Effector memory CD4-positive, alpha-beta T cell (primary cell): Measurements from ENCODE around the gene FRYL.
A peak's percentile ranks its signal among the peaks of the same experiment; 100 is the strongest.

ENCODE experiments used
- DNase-seq, 3 donors: peaks; one replicate each; pipeline ENCODE4 v3.0.0-alpha.2; 2020
- H3K27ac ChIP-seq: 2 replicates; pipeline ENCODE4 v1.7.0; 2013; ENCODE audit warnings: mild to moderate bottlenecking, low read length, moderate library complexity; ENCODE audit not compliant: insufficient read depth, poor library complexity, severe bottlenecking
- H3K27me3 ChIP-seq: replicated peaks from 2 replicates; pipeline ENCODE4 v1.7.0; 2013; ENCODE audit warnings: mild to moderate bottlenecking, low read length; ENCODE audit not compliant: insufficient read depth, control insufficient read depth, poor library complexity, severe bottlenecking
- H3K36me3 ChIP-seq: 2 replicates; pipeline ENCODE4 v1.7.0; 2013; ENCODE audit warnings: mild to moderate bottlenecking, low read length, moderate library complexity; ENCODE audit not compliant: control insufficient read depth, insufficient read depth
- H3K4me1 ChIP-seq: 2 replicates; pipeline ENCODE4 v1.7.0; 2013; ENCODE audit warnings: low read length, mild to moderate bottlenecking; ENCODE audit not compliant: control insufficient read depth, insufficient read depth, poor library complexity, severe bottlenecking
- H3K4me3 ChIP-seq: 2 replicates; pipeline ENCODE4 v1.7.0; 2013; ENCODE audit warnings: low read length, low read depth, mild to moderate bottlenecking; ENCODE audit not compliant: insufficient read depth, poor library complexity, severe bottlenecking
- H3K9me3 ChIP-seq: 2 replicates; pipeline ENCODE4 v1.7.0; 2013; ENCODE audit warnings: mild to moderate bottlenecking, low read length, moderate library complexity; ENCODE audit not compliant: control insufficient read depth

Gene FRYL

DNA sequence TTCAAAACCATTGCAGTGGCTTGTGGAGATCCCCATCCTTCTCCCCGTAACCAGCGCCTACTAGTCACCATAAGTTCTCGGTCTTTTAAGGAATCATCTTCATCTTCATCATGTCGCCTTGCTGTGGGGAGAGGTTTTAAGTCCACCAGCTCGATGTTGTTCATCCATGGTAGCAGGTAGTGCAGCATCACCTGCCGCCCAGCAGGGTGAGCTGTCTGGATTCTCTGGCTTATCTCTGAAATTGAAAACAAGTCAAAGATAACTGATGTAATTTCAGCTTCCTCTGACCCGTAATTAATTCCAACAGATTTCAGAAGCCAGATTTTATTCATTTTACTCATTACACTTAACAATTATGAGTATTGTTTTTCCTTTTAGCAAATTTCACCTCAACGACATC is 222.6 kb downstream of the FRYL start:
- Histone ChIP-seq H3K4me1 (no peaks in the 10 kb centered on the region), H3K4me3 (no peak overlapping the region), H3K9me3 (no peaks in the 10 kb centered on the region), H3K27me3 (no peaks in the 10 kb centered on the region), H3K27ac (no peak overlapping the region), H3K36me3 (peaks cover 63% of the 10 kb centered on the region)
- no peak for DNase-seq

- DNase-seq: no peak
- H3K4me3 ChIP-seq: no peak overlapping the region
- peaks cover 67% of the 10 kb centered on the region for H3K36me3 ChIP-seq
Measured at GRCh38 chr4:48556268-48556667, 223.8 kb downstream of the FRYL start.

DNA sequence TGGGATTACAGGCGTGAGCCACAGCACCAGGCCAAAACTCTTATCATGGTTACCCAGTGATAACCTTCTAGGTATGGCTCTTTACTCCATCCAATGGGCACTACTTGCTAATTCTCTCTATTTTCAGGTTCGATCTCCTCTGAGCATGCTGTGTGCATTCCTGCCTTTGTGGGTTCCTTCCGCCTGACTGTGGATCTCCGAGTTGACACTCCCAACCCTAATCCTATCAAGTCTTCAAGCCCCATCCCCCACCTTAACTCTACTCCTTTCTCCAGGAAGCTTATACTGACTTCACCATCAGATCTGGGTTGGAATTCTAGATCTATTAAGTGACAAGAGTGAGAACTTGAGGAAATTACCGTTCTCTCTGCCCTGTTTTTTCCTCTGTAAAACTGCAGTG is 225.5 kb downstream of the FRYL start:
- DNase-seq: no peak
- Histone ChIP-seq H3K27me3 (no peaks in the 10 kb centered on the region), H3K4me1 (no peaks in the 10 kb centered on the region), H3K27ac (no peak overlapping the region), H3K36me3 (peaks cover 62% of the 10 kb centered on the region), H3K9me3 (no peaks in the 10 kb centered on the region), H3K4me3 (no peak overlapping the region)

More at GRCh38 chr4:48556268-48556667, 223.8 kb downstream of the FRYL start:
- no peaks in the 10 kb centered on the region for H3K4me1 ChIP-seq
- no peak overlapping the region for H3K27ac ChIP-seq
- no peaks in the 10 kb centered on the region for H3K27me3 ChIP-seq
- no peaks in the 10 kb centered on the region for H3K9me3 ChIP-seq

DNA sequence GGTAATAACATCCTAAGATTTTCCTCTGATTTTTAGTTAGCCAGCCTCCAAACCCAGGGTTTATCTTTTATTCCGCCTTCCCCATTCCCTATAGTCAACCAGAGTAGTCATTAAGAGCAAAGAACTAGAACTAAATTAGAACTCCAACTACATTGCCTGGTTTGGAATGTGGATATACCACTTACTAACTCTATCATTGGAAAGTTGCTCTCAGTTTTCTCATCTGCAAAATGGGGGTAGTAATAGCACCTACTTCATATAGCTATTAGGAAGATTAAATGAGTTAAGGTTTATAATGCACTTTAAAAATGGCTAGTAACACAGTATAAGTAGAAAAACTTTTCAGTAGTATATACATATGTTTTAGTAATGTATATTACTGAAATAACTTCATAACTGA is 226.4 kb downstream of the FRYL start:
- Histone ChIP-seq H3K4me1 (no peaks in the 10 kb centered on the region), H3K36me3 (peaks cover 65% of the 10 kb centered on the region), H3K4me3 (no peak overlapping the region), H3K27me3 (no peaks in the 10 kb centered on the region), H3K27ac (no peak overlapping the region), H3K9me3 (no peaks in the 10 kb centered on the region)
- no peak for DNase-seq

- Histone ChIP-seq H3K4me1 (no peaks in the 10 kb centered on the region), H3K4me3 (no peak overlapping the region), H3K27ac (no peak overlapping the region), H3K9me3 (no peaks in the 10 kb centered on the region), H3K27me3 (no peaks in the 10 kb centered on the region), H3K36me3 (peaks cover 79% of the 10 kb centered on the region)
- DNase-seq: peak in 1 of 3 donors; percentile 3
Measured at GRCh38 chr4:48546336-48546735, 233.7 kb downstream of the FRYL start.

DNA sequence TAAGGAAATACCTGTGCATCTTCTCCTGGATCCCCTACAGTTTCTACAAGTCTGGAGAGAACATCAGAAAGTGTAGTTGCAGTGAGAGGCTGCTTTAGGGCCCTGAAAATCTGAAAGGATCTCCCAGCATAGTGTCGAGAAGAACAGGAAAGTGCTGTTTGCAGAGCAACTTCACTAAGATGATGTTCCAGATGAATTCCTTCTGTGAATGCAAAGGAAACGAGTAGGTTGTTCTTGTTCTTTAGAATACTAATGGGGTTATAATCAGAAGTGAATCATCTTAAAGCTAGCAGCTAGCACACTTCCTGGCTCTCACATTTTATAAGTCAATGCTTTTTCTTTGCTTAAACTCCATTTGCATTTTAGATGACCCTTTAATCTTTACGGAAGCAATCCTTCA is 236.3 kb downstream of the FRYL start:
- Histone ChIP-seq H3K36me3 (peaks cover 73% of the 10 kb centered on the region), H3K27ac (no peak overlapping the region), H3K27me3 (no peaks in the 10 kb centered on the region), H3K4me3 (no peak overlapping the region), H3K9me3 (no peaks in the 10 kb centered on the region), H3K4me1 (no peaks in the 10 kb centered on the region)
- DNase-seq: no peak

- Histone ChIP-seq H3K27me3 (no peaks in the 10 kb centered on the region), H3K4me3 (no peak overlapping the region), H3K36me3 (peaks cover 70% of the 10 kb centered on the region), H3K27ac (no peak overlapping the region), H3K9me3 (no peaks in the 10 kb centered on the region), H3K4me1 (no peaks in the 10 kb centered on the region)
- DNase-seq: no peak
Measured at GRCh38 chr4:48542888-48543287, 237.2 kb downstream of the FRYL start.

DNA sequence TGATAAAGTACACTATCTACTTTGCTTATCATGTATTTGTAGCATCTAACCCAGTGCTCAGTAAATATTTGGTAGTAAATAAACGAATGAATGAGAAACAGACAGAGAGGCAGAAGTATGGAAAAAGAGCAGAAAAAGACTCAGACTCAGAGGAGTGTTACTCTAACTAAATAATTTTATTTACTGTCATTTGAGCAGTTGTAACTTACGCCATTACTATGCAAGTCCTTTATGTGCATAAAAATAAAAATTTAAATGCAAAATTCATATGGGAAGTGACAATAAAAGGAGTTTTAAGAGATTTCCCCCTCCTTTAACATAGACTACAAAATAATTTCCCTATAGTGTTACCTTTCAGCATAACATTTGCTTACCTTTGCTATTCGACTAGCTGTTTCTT is 240.5 kb downstream of the FRYL start:
- no peak for DNase-seq
- Histone ChIP-seq H3K27me3 (no peaks in the 10 kb centered on the region), H3K27ac (no peak overlapping the region), H3K4me3 (no peak overlapping the region), H3K36me3 (peaks cover 55% of the 10 kb centered on the region), H3K9me3 (no peaks in the 10 kb centered on the region), H3K4me1 (no peaks in the 10 kb centered on the region)

GRCh38 chr4:48538358-48538757 is 241.7 kb downstream of the FRYL start:
- H3K4me3 ChIP-seq: no peak overlapping the region

GRCh38 chr4:48526406-48526805 is 253.7 kb downstream of the FRYL start:
- no peak for DNase-seq
- no peaks in the 10 kb centered on the region for H3K9me3 ChIP-seq
- H3K36me3 ChIP-seq: peaks cover 67% of the 10 kb centered on the region
- H3K27me3 ChIP-seq: no peaks in the 10 kb centered on the region
- no peaks in the 10 kb centered on the region for H3K4me1 ChIP-seq
- no peak overlapping the region for H3K27ac ChIP-seq
- no peak overlapping the region for H3K4me3 ChIP-seq

More at GRCh38 chr4:48538358-48538757, 241.7 kb downstream of the FRYL start:
- no peak for DNase-seq
- Histone ChIP-seq H3K36me3 (peaks cover 45% of the 10 kb centered on the region), H3K9me3 (no peaks in the 10 kb centered on the region), H3K27me3 (no peaks in the 10 kb centered on the region), H3K4me1 (no peaks in the 10 kb centered on the region), H3K27ac (no peak overlapping the region)

DNA sequence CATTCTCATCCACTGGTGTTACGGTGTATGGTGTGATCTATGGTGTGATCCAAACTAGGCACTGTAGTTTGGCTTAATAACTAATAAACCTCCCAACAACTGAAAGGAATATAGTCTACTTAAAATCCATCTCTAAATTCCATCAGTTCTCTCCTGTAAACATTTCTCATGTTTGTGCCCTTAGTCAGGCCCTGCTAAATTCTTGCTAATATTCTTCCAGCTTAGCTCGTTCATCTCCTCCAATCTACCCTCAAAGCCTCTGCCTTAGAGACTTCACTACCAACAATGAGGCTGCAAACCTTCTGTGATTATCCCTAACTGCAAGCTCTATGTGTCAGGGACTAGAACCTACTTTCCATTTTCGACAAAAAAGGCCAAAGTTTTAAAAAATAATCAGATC is 261.9 kb downstream of the FRYL start:
- H3K4me1 ChIP-seq: no peaks in the 10 kb centered on the region
- no peak overlapping the region for H3K4me3 ChIP-seq
- no peak overlapping the region for H3K27ac ChIP-seq
- H3K27me3 ChIP-seq: no peaks in the 10 kb centered on the region
- no peaks in the 10 kb centered on the region for H3K9me3 ChIP-seq
- H3K36me3 ChIP-seq: peaks cover 52% of the 10 kb centered on the region
- no peak for DNase-seq
